ENCODE results near the gene PLXNA4.

DNA sequence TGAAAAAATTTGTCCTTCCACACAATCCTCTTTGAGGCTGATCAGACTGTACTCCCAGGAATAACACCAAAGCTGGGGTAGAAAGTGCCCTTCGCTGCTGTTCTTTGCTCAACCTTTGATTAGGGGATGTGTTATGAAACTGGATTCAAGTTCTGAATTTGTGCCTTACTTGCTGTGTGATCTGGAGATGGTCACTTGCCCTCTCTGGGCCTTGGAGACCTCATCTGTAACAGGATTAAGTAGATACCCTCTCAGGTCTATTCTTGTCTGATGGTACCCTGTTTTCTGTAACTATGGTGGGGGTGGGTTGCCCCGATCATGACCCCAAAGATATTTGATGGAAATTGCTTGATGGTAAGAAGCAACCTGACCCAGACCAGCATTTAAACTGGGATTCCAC lies 368.5 kb downstream of the PLXNA4 start:
- TF ChIP-seq, protein P1, sequence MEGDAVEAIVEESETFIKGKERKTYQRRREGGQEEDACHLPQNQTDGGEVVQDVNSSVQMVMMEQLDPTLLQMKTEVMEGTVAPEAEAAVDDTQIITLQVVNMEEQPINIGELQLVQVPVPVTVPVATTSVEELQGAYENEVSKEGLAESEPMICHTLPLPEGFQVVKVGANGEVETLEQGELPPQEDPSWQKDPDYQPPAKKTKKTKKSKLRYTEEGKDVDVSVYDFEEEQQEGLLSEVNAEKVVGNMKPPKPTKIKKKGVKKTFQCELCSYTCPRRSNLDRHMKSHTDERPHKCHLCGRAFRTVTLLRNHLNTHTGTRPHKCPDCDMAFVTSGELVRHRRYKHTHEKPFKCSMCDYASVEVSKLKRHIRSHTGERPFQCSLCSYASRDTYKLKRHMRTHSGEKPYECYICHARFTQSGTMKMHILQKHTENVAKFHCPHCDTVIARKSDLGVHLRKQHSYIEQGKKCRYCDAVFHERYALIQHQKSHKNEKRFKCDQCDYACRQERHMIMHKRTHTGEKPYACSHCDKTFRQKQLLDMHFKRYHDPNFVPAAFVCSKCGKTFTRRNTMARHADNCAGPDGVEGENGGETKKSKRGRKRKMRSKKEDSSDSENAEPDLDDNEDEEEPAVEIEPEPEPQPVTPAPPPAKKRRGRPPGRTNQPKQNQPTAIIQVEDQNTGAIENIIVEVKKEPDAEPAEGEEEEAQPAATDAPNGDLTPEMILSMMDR (IDR thresholded peaks at IDR 0.05; ENCODE audit: low read depth, low read length, missing input control) = no peak
- TF ChIP-seq, protein P2, sequence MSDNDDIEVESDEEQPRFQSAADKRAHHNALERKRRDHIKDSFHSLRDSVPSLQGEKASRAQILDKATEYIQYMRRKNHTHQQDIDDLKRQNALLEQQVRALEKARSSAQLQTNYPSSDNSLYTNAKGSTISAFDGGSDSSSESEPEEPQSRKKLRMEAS (IDR thresholded peaks at IDR 0.05) = no peak
- TF ChIP-seq, protein P3, sequence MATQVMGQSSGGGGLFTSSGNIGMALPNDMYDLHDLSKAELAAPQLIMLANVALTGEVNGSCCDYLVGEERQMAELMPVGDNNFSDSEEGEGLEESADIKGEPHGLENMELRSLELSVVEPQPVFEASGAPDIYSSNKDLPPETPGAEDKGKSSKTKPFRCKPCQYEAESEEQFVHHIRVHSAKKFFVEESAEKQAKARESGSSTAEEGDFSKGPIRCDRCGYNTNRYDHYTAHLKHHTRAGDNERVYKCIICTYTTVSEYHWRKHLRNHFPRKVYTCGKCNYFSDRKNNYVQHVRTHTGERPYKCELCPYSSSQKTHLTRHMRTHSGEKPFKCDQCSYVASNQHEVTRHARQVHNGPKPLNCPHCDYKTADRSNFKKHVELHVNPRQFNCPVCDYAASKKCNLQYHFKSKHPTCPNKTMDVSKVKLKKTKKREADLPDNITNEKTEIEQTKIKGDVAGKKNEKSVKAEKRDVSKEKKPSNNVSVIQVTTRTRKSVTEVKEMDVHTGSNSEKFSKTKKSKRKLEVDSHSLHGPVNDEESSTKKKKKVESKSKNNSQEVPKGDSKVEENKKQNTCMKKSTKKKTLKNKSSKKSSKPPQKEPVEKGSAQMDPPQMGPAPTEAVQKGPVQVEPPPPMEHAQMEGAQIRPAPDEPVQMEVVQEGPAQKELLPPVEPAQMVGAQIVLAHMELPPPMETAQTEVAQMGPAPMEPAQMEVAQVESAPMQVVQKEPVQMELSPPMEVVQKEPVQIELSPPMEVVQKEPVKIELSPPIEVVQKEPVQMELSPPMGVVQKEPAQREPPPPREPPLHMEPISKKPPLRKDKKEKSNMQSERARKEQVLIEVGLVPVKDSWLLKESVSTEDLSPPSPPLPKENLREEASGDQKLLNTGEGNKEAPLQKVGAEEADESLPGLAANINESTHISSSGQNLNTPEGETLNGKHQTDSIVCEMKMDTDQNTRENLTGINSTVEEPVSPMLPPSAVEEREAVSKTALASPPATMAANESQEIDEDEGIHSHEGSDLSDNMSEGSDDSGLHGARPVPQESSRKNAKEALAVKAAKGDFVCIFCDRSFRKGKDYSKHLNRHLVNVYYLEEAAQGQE (IDR thresholded peaks at IDR 0.05) = no peak
- no peak for TF ChIP-seq YY1 (IDR thresholded peaks at IDR 0.05)
- no peak for TF ChIP-seq RXRA (IDR thresholded peaks at IDR 0.05)
- TF ChIP-seq, protein P4, sequence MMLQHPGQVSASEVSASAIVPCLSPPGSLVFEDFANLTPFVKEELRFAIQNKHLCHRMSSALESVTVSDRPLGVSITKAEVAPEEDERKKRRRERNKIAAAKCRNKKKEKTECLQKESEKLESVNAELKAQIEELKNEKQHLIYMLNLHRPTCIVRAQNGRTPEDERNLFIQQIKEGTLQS (IDR thresholded peaks at IDR 0.05) = no peak
- TF ChIP-seq TAF1 (conservative IDR thresholded peaks at IDR 0.05) = no peak
- no peak for TF ChIP-seq RAD21 (IDR thresholded peaks at IDR 0.05)
